ENCODE results near the gene SPATA16.

GRCh38 chr3:173030273-173030672 is 110.8 kb downstream of the SPATA16 start:
- TF ChIP-seq YY1 (IDR thresholded peaks at IDR 0.05; ENCODE audit: insufficient read depth, insufficient read length): no peak
- TF ChIP-seq ZNF274 (IDR thresholded peaks at IDR 0.05; ENCODE audit: low read depth, low read length): no peak

Measured in NT2/D1 (cell line).